Measurements from ENCODE around the gene SNW1. TPM values are rescaled to one million over a fixed set of nuclear protein-coding genes. Genes with fewer than 3 reads are reported as not detected.

SNW1 gene
- total RNA-seq, 2 experiments from 2014 or later: 64.7 to 107 TPM

DNA sequence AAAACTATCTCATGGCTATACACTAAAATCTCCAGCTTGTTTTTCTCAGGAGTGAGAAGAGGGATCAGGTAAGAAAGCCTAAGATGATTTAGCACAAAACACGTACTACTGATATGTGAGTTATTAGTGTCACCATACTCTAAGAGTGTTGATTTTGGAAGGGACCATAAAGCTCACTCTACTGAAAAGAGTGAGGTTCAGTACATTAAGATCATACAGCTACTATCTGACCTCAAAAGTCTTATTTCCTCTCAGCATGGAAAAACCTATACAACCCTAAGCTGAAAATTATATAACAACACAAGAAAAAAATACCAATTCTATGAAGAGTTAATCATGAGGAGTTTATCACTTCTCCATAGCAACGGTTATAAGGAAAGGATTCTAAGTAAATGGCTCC lies 19.5 kb downstream of the SNW1 start:
- no peak for DNase-seq (ENCODE audit: low spot score)
- TF ChIP-seq EZH2phosphoT487 (IDR thresholded peaks at IDR 0.05; ENCODE audit: borderline replicate concordance, low read depth, low read length): no peak
- TF ChIP-seq, protein P1, sequence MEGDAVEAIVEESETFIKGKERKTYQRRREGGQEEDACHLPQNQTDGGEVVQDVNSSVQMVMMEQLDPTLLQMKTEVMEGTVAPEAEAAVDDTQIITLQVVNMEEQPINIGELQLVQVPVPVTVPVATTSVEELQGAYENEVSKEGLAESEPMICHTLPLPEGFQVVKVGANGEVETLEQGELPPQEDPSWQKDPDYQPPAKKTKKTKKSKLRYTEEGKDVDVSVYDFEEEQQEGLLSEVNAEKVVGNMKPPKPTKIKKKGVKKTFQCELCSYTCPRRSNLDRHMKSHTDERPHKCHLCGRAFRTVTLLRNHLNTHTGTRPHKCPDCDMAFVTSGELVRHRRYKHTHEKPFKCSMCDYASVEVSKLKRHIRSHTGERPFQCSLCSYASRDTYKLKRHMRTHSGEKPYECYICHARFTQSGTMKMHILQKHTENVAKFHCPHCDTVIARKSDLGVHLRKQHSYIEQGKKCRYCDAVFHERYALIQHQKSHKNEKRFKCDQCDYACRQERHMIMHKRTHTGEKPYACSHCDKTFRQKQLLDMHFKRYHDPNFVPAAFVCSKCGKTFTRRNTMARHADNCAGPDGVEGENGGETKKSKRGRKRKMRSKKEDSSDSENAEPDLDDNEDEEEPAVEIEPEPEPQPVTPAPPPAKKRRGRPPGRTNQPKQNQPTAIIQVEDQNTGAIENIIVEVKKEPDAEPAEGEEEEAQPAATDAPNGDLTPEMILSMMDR (conservative IDR thresholded peaks at IDR 0.05; ENCODE audit: low read length): no peak
- no peak overlapping the region for H2AFZ ChIP-seq (ENCODE audit: low read length)
- no TSS peak for BruUV-seq (replicated peaks)
- ChIA-PET CTCF (ENCODE audit: unreplicated experiment) (no interaction called here), POLR2A (interaction anchor here (1.4 to 2.7 kb wide), 2 partner anchors 14 to 18 kb away, joined by 4 to 8 read pairs; no protein-coding TSS in a partner anchor)
- H3K4me3 ChIP-seq (ENCODE audit: low read depth, low read length, poor library complexity, severe bottlenecking): no peak overlapping the region
- peaks cover 18% of the 10 kb centered on the region; the same call in 1 of the 2 replicates for H3K79me2 ChIP-seq (ENCODE audit: insufficient read depth, low read depth, low read length)
- no peak overlapping the region for H3K27ac ChIP-seq (ENCODE audit: low read depth, low read length, poor library complexity, severe bottlenecking)
- no peaks in the 10 kb centered on the region for H3K9me2 ChIP-seq (ENCODE audit: insufficient read depth, low read length)
- H3K36me3 ChIP-seq (ENCODE audit: insufficient read depth, low read length): peaks cover 95% of the 10 kb centered on the region
- no peaks in the 10 kb centered on the region for H4K20me1 ChIP-seq (ENCODE audit: insufficient read depth, low read length)
- no peaks in the 10 kb centered on the region for H3K9me3 ChIP-seq (ENCODE audit: low read length)
- intact Hi-C loops (cut with micrococcal nuclease; ENCODE audit: unreplicated experiment): no loop called here
- H3K4me1 ChIP-seq (ENCODE audit: insufficient read depth, low read length, poor library complexity, severe bottlenecking): no peaks in the 10 kb centered on the region
- no peak overlapping the region for H3K4me2 ChIP-seq (ENCODE audit: low read length)

DNA sequence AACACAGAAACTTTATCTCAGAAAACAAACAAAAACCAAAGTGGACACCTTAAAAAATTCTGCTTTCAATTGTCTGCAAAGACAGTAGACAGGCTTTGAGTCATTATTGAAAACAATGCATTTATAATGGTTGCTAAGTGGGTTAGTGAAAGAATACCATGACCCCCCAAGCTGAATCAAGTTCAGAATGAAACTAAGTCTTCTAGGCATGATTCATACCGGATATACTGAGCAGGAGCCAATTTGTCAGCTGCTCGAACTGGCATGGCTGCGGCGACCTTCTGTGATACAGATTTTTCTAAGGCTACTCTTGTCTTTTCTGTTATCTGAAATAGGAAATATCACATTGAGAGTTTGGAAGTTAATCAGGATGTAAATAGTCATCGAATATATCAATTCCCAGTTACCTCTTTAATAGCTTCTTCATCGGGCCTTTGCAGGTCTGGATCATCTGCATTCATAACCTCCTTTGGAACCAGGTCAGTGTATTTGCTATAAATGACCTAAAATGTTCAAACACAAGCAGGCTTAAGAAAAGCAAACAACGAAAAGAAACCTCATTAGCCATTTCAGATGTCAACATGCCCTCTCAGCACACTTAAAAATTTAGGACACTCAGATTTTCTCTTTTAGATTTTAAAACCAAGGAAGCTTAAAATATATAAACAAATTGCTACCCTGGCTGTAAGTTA lies 22.3 kb downstream of the SNW1 start:
- ChIA-PET CTCF (ENCODE audit: unreplicated experiment) (no interaction called here), POLR2A (interaction anchor here (0.8 to 1.4 kb wide), 2 partner anchors 19 to 361 kb away, joined by 3 to 5 read pairs; partner anchors contain the start of genes SAMD15 and TMED8)
- TF ChIP-seq, protein P1 (conservative IDR thresholded peaks at IDR 0.05; ENCODE audit: low read length): no peak
- no peak for TF ChIP-seq EZH2phosphoT487 (IDR thresholded peaks at IDR 0.05; ENCODE audit: borderline replicate concordance, low read depth, low read length)
- no TSS peak for BruUV-seq (replicated peaks)
- H3K4me2 ChIP-seq (ENCODE audit: low read length): no peak overlapping the region
- no peaks in the 10 kb centered on the region for H3K4me1 ChIP-seq (ENCODE audit: insufficient read depth, low read length, poor library complexity, severe bottlenecking)
- peaks cover 14% of the 10 kb centered on the region; the same call in 1 of the 2 replicates for H3K79me2 ChIP-seq (ENCODE audit: insufficient read depth, low read depth, low read length)
- no peaks in the 10 kb centered on the region for H3K9me2 ChIP-seq (ENCODE audit: insufficient read depth, low read length)
- H3K27ac ChIP-seq (ENCODE audit: low read depth, low read length, poor library complexity, severe bottlenecking): no peak overlapping the region
- H3K9me3 ChIP-seq (ENCODE audit: low read length): no peaks in the 10 kb centered on the region
- H4K20me1 ChIP-seq (ENCODE audit: insufficient read depth, low read length): no peaks in the 10 kb centered on the region
- H3K36me3 ChIP-seq (ENCODE audit: insufficient read depth, low read length): peaks cover 96% of the 10 kb centered on the region
- no peak for DNase-seq (ENCODE audit: low spot score)
- intact Hi-C loops (cut with micrococcal nuclease; ENCODE audit: unreplicated experiment): no loop called here
- no peak overlapping the region for H2AFZ ChIP-seq (ENCODE audit: low read length)
- no peak overlapping the region for H3K4me3 ChIP-seq (ENCODE audit: low read depth, low read length, poor library complexity, severe bottlenecking)

DNA sequence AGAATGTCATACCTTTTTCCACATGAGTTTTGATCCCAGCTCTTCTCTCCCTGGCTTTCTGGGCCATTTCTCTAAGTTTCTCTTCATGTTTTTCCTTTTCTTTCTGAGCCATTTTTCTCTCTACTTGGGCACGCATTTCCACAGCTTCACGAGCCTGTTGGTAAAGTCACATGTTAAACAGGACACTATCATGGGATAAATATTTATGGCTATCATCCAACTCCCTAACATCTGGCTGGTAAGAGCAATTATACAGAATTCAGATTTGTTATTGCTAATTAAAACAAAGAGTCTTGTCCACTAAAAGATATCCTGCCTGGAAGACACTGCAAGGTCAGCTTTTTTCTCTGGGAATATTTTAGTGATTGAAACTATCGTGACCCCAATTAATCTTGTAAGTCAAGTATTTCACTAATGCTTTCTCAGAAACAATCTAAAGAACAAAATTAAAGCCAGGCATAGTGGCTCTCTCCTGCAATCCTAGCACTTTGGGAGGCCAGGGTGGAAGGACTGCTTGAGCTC lies 29.9 kb downstream of the SNW1 start:
- DNase-seq (ENCODE audit: low spot score): no peak
- no peaks in the 10 kb centered on the region for H4K20me1 ChIP-seq (ENCODE audit: insufficient read depth, low read length)
- H3K9me2 ChIP-seq (ENCODE audit: insufficient read depth, low read length): no peaks in the 10 kb centered on the region
- no TSS peak for BruUV-seq (replicated peaks)
- no peak overlapping the region for H3K4me2 ChIP-seq (ENCODE audit: low read length)
- no peaks in the 10 kb centered on the region for H3K4me1 ChIP-seq (ENCODE audit: insufficient read depth, low read length, poor library complexity, severe bottlenecking)
- TF ChIP-seq EZH2phosphoT487 (IDR thresholded peaks at IDR 0.05; ENCODE audit: borderline replicate concordance, low read depth, low read length): no peak
- TF ChIP-seq, protein P1 (conservative IDR thresholded peaks at IDR 0.05; ENCODE audit: low read length): no peak
- intact Hi-C loops (cut with micrococcal nuclease; ENCODE audit: unreplicated experiment): no loop called here
- no peaks in the 10 kb centered on the region for H3K9me3 ChIP-seq (ENCODE audit: low read length)
- H3K27ac ChIP-seq (ENCODE audit: low read depth, low read length, poor library complexity, severe bottlenecking): no peak overlapping the region
- no peak overlapping the region for H2AFZ ChIP-seq (ENCODE audit: low read length)
- ChIA-PET POLR2A (interaction anchor here (0.6 to 0.8 kb wide), 2 partner anchors 11 to 19 kb away, joined by 3 to 4 read pairs; no protein-coding TSS in a partner anchor), CTCF (ENCODE audit: unreplicated experiment) (no interaction called here)
- H3K36me3 ChIP-seq (ENCODE audit: insufficient read depth, low read length): peaks cover 100% of the 10 kb centered on the region
- H3K79me2 ChIP-seq (ENCODE audit: insufficient read depth, low read depth, low read length): peaks cover 7% of the 10 kb centered on the region; the same call in 1 of the 2 replicates
- no peak overlapping the region for H3K4me3 ChIP-seq (ENCODE audit: low read depth, low read length, poor library complexity, severe bottlenecking)

All from OCI-LY7 (cell line).